LNCAP (cell line): ENCODE measurements around the gene GAB4.

Experiments
- CTCF ChIP-seq: fragments of 450-650 bp; IDR thresholded peaks from 2 replicates; pipeline ENCODE4 v1.5.1; 2017; ENCODE audit warnings: mild to moderate bottlenecking

Gene GAB4

DNA sequence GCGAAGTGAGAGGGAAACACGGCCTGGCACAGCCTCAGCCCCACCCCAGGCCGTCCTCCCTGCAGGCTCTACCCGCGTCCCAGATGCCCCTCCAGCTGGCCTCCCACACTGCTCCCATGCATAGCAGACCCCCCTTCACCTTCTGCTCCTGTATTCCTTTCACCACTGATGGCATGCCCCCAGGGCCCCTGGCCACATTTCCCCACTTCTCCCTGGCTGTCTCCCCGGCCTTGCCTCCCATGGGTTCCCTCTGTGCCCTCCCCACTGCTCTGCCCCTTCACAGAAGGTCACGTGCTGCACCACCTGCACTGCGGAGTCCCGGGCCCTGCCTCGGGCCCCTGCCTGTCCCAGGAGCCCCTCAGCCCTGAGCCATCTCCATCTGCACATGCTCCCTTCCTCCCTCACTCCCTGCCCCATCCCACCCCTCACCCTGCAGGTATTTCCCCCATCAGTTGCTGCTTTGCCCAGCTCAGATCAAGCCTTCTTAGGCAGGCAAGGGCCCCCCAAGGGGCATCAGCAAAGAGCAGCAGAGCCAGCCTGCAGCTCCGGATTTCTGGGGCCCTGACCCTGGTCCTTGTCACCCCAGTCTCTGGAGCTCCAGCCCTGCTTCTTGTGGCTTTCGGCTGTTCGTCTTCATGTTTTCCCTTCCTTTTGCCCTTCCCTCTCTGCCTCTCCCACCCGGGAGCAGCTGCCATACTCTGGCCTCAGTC is 46.4 kb downstream of the GAB4 start:
- no peak for TF ChIP-seq CTCF

DNA sequence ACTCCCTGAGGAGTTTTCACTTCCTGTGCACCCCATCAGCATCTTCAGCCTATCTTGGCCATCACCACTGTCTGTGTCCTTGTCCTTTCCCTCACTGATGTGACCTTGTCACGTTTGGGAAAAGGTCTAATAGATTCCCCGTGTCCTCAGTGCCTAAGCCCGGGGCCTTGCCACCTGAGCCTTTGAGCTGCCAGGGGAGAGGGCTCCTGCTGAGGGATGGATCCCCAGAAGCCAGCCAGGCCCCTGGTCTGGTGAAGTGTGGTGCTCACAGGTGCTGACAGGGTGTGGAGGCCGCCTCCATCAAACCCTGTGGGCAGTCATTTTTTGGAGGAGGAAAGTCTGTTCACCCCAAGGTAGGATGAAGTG is 47.2 kb downstream of the GAB4 start:
- no peak for TF ChIP-seq CTCF

GRCh38 chr22:16960220-16960883 is 47.7 kb downstream of the GAB4 start:
- TF ChIP-seq CTCF, result no peak

DNA sequence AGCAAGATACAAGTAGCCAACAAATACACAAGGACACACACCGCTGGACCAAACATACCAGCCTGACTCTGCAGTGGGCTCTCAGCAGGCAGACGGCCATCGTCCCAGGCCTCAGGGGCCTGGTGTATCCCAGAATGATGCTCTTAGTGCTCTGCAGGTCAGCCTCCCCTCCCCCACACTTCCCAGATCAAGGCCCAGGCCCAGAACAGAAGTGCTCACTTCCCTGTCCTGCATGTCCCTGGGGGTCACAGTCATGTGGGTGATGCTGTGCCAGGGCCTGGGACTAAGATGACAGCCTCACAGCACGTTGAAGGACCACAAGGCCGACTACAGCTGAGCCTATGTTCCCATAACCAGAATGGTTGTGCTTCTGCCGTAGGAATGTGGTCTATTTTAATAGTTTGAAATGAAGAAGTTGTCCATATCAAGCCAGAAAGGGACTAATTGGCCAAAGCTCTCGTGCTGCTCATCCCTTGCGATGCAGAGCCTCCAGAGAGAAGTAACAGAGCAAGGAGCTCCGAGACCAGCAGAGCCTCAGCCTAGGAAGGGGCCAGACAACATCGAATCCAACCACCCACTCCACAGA is 48.6 kb downstream of the GAB4 start:
- TF ChIP-seq CTCF, result no peak

- TF ChIP-seq CTCF, result no peak
Measured at GRCh38 chr22:16958475-16958874, 49.5 kb downstream of the GAB4 start.

DNA sequence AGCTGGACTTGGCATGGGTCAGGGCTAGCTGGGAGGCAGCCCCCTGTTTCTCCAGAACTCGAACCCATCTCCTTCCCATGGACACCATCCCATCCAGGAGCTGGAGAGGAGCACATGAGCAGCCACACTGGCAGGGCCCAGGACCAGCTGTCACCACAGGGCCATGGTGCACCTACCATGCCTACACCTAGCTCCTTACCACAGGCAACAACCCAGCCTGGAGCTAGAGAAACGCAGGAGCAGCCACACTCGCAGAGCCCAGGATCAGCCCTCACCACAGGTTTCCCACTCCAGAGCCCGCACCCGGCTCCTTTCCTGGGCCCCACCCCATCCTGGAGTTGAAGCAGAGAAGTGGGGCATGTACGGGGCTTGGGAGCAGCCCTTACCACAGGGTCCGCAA is 50.2 kb downstream of the GAB4 start:
- TF ChIP-seq CTCF, result no peak

DNA sequence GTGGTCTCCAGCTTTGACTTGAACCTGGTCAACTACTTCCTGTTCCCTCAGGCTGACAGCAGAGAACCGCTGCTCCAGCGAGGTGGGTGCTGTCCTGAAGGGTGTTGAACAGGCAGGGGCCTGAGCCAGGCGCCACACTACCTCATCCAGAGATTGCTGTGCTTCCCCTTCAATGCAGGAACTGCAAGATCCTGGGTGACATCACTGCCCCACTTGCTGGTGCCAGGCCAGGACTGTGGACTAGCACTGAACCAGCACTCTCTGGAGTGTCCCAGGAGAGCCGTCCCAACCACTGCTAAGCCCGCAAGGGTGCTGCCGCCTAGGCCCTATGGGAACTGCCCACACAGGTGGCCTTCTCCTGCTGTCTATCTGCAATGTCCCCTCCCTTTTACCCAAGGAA is 51.7 kb downstream of the GAB4 start:
- TF ChIP-seq CTCF, result no peak
